OCI-LY7 (cell line): Measurements from ENCODE around the gene COLEC12. TPM values are rescaled to one million over a fixed set of nuclear protein-coding genes. Genes with fewer than 3 reads are reported as not detected.

ENCODE experiments used
- BruUV-seq: library from RNA; stranded (reverse); fragments of 400-500 nt; replicated peaks from 2 replicates; lab custom pipeline; 2021; lab: Mats Ljungman, UMichigan
- CTCF ChIA-PET: fragments of 300-600 bp; sonication (Branson Sonifier 250); formaldehyde crosslinking; loops from one replicate; lab custom pipeline; 2022; ENCODE audit warnings: antibody characterized with exemption; ENCODE audit not compliant: unreplicated experiment; lab: Charles Lee
- POLR2A ChIA-PET: fragments of 300-600 bp; sonication (Branson Sonifier 250); formaldehyde crosslinking; loops from one replicate; lab custom pipeline; 2022; ENCODE audit warnings: antibody characterized with exemption; lab: Charles Lee
- DNase-seq: peaks from one replicate; pipeline ENCODE4 v3.0.0-alpha.2; 2015; ENCODE audit warnings: low spot score
- H2AFZ ChIP-seq: fragments of 200-600 bp; sonication (generic), shearing (Covaris generic); 2 replicates; pipeline ENCODE4 v1.6.1; 2014; ENCODE audit warnings: mild to moderate bottlenecking, antibody characterized with exemption, low read length, moderate library complexity
- H3K27ac ChIP-seq: fragments of 200-600 bp; sonication (generic); 2 replicates; pipeline ENCODE4 v1.5.1; 2014; ENCODE audit warnings: mixed run types, low read depth, mild to moderate bottlenecking, moderate library complexity, low read length, inconsistent platforms; ENCODE audit not compliant: poor library complexity, severe bottlenecking
- H3K36me3 ChIP-seq: fragments of 200-600 bp; sonication (generic); 2 replicates; pipeline ENCODE4 v1.6.1; 2014; ENCODE audit warnings: mild to moderate bottlenecking, antibody characterized with exemption, low read length, moderate library complexity, mixed read lengths; ENCODE audit not compliant: insufficient read depth
- H3K4me1 ChIP-seq: fragments of 200-600 bp; sonication (generic); 2 replicates; pipeline ENCODE4 v1.5.1; 2014; ENCODE audit warnings: mild to moderate bottlenecking, low read length; ENCODE audit not compliant: insufficient read depth, poor library complexity, severe bottlenecking
- H3K4me2 ChIP-seq: fragments of 200-600 bp; sonication (generic); 2 replicates; pipeline ENCODE4 v1.6.1; 2014; ENCODE audit warnings: mild to moderate bottlenecking, low read length
- H3K4me3 ChIP-seq: fragments of 200-600 bp; sonication (generic); 2 replicates; pipeline ENCODE4 v1.5.1; 2014; ENCODE audit warnings: mild to moderate bottlenecking, low read depth, low read length; ENCODE audit not compliant: poor library complexity, severe bottlenecking
- H3K79me2 ChIP-seq: fragments of 200-600 bp; sonication (generic); 2 replicates; pipeline ENCODE4 v1.6.1; 2016; ENCODE audit warnings: low read depth, mild to moderate bottlenecking, low read length, moderate library complexity, mixed read lengths; ENCODE audit not compliant: insufficient read depth
- H3K9me2 ChIP-seq: fragments of 200-600 bp; sonication (generic); 2 replicates; pipeline ENCODE4 v1.6.1; 2016; ENCODE audit warnings: mild to moderate bottlenecking, low read length, mixed read lengths; ENCODE audit not compliant: insufficient read depth
- H3K9me3 ChIP-seq: fragments of 200-600 bp; sonication (generic); 2 replicates; pipeline ENCODE4 v1.6.1; 2014; ENCODE audit warnings: mild to moderate bottlenecking, mixed run types, low read length, mixed read lengths
- H4K20me1 ChIP-seq: fragments of 200-600 bp; sonication (generic); 2 replicates; pipeline ENCODE4 v1.6.1; 2014; ENCODE audit warnings: mild to moderate bottlenecking, antibody characterized with exemption, low read length, moderate library complexity, mixed read lengths; ENCODE audit not compliant: insufficient read depth
- CTCF ChIP-seq: fragments of 200-600 bp; sonication (generic); conservative IDR thresholded peaks from 2 replicates; pipeline ENCODE4 v1.5.1; 2014; ENCODE audit warnings: mild to moderate bottlenecking, antibody characterized with exemption, low read length, moderate library complexity, mixed read lengths
- EZH2phosphoT487 ChIP-seq: fragments of 200-600 bp; sonication (generic); IDR thresholded peaks from 2 replicates; pipeline ENCODE4 v1.6.1; 2018; ENCODE audit warnings: low read depth, borderline replicate concordance, mild to moderate bottlenecking, mixed run types, antibody characterized with exemption, low read length, moderate library complexity, mixed read lengths
- intact Hi-C: fragments of 100-400 bp; cut with micrococcal nuclease; formaldehyde crosslinking; loops from one replicate; pipeline ENCODE4 v1.10.0; 2022; ENCODE audit not compliant: unreplicated experiment
- total RNA-seq, 2 experiments: library from RNA; depleted of rRNA in 1 of 2; stranded (reverse); fragments of >200 nt in 1 of 2; shearing (Covaris generic) in 1 of 2; gene quantifications; 2 replicates each; pipeline ENCODE4 v1.2.3, GENCODE V29; 2014 to 2022

The COLEC12 gene
- total RNA-seq, 2 experiments from 2014 or later = not detected

- no peaks in the 10 kb centered on the region for H3K4me1 ChIP-seq
- no peak overlapping the region for H3K4me3 ChIP-seq
- POLR2A ChIA-PET = no interaction called here
- intact Hi-C loops = no loop called here
- no peak overlapping the region for H3K27ac ChIP-seq
- no peaks in the 10 kb centered on the region for H3K79me2 ChIP-seq
- TF ChIP-seq EZH2phosphoT487 (no peak), CTCF (no peak)
- no peaks in the 10 kb centered on the region for H4K20me1 ChIP-seq
- H3K9me3 ChIP-seq = no peaks in the 10 kb centered on the region
- DNase-seq = no peak
- H3K36me3 ChIP-seq = no peaks in the 10 kb centered on the region
- CTCF ChIA-PET = no interaction called here
- no peak overlapping the region for H2AFZ ChIP-seq
- BruUV-seq = no TSS peak
- H3K4me2 ChIP-seq = no peak overlapping the region
- H3K9me2 ChIP-seq = no peaks in the 10 kb centered on the region
Measured at GRCh38 chr18:398935-399630, 101.4 kb downstream of the COLEC12 start.

GRCh38 chr18:396556-396955, 103.9 kb downstream of the COLEC12 start:
- Histone ChIP-seq H3K4me1 (no peaks in the 10 kb centered on the region), H3K9me3 (no peaks in the 10 kb centered on the region), H3K4me2 (no peak overlapping the region), H3K36me3 (no peaks in the 10 kb centered on the region), H4K20me1 (no peaks in the 10 kb centered on the region), H3K4me3 (no peak overlapping the region), H3K79me2 (no peaks in the 10 kb centered on the region), H2AFZ (no peak overlapping the region), H3K27ac (no peak overlapping the region), H3K9me2 (no peaks in the 10 kb centered on the region)
- intact Hi-C loops = no loop called here
- TF ChIP-seq EZH2phosphoT487 (no peak), CTCF (no peak)
- ChIA-PET CTCF (no interaction called here), POLR2A (interaction anchor here (0.7 kb wide), 1 partner anchor 66 kb away, joined by 3 read pairs; no protein-coding TSS in a partner anchor)
- no TSS peak for BruUV-seq
- no peak for DNase-seq

- ChIA-PET POLR2A (interaction anchor here (0.7 kb wide), 1 partner anchor 67 kb away, joined by 3 read pairs; no protein-coding TSS in a partner anchor), CTCF (no interaction called here)
- Histone ChIP-seq H3K79me2 (no peaks in the 10 kb centered on the region), H3K27ac (no peak overlapping the region), H3K36me3 (no peaks in the 10 kb centered on the region), H4K20me1 (no peaks in the 10 kb centered on the region), H3K4me3 (no peak overlapping the region), H2AFZ (no peak overlapping the region), H3K9me3 (no peaks in the 10 kb centered on the region), H3K4me1 (no peaks in the 10 kb centered on the region), H3K9me2 (no peaks in the 10 kb centered on the region), H3K4me2 (no peak overlapping the region)
- no peak for DNase-seq
- no TSS peak for BruUV-seq
- TF ChIP-seq EZH2phosphoT487 (no peak), CTCF (no peak)
- intact Hi-C loops = no loop called here
Measured at GRCh38 chr18:396251-396555, 104.3 kb downstream of the COLEC12 start.
